Measurements from ENCODE around the gene CDK6. TPM values are rescaled to one million over a fixed set of nuclear protein-coding genes. Genes with fewer than 3 reads are reported as not detected.

Gene CDK6
- total RNA-seq, 1 donor from 2014 or later, result 6.0 TPM

GRCh38 chr7:92639966-92640365 is 196.4 kb downstream of the CDK6 start:
- H3K9me3 ChIP-seq (ENCODE audit: low read depth), result no peaks in the 10 kb centered on the region
- no peak overlapping the region for H3K9ac ChIP-seq
- H3K4me1 ChIP-seq, result peaks cover under 1% of the 10 kb centered on the region
- DNase-seq (ENCODE audit: low spot score), result no peak
- H4K20me1 ChIP-seq (ENCODE audit: low read depth), result no peaks in the 10 kb centered on the region
- Mint-ChIP-seq H3K36me3 (peaks cover 16% of the 10 kb centered on the region), H3K27me3 (ENCODE audit: insufficient read depth, low read depth) (no peaks in the 10 kb centered on the region), H3K4me3 (no peak overlapping the region), H3K9me3 (no peaks in the 10 kb centered on the region), H3K27ac (no peak overlapping the region), H3K4me1 (peaks cover 14% of the 10 kb centered on the region)
- no peak overlapping the region for H2AFZ ChIP-seq (replicated peaks)
- H3K27ac ChIP-seq, result no peak overlapping the region
- TF ChIP-seq CTCF (IDR thresholded peaks at IDR 0.05), result no peak
- TF ChIP-seq EZH2 (IDR thresholded peaks at IDR 0.05), result no peak
- TF ChIP-seq EZH2phosphoT487 (IDR thresholded peaks at IDR 0.05), result no peak
- H3K79me2 ChIP-seq (ENCODE audit: low read depth), result no peaks in the 10 kb centered on the region
- no peak overlapping the region for H3K4me3 ChIP-seq
- H3K4me2 ChIP-seq, result no peak overlapping the region
- no peaks in the 10 kb centered on the region for H3K36me3 ChIP-seq
- no peaks in the 10 kb centered on the region for H3K27me3 ChIP-seq
- no peaks in the 10 kb centered on the region for H3F3A ChIP-seq (ENCODE audit: low read depth)

DNA sequence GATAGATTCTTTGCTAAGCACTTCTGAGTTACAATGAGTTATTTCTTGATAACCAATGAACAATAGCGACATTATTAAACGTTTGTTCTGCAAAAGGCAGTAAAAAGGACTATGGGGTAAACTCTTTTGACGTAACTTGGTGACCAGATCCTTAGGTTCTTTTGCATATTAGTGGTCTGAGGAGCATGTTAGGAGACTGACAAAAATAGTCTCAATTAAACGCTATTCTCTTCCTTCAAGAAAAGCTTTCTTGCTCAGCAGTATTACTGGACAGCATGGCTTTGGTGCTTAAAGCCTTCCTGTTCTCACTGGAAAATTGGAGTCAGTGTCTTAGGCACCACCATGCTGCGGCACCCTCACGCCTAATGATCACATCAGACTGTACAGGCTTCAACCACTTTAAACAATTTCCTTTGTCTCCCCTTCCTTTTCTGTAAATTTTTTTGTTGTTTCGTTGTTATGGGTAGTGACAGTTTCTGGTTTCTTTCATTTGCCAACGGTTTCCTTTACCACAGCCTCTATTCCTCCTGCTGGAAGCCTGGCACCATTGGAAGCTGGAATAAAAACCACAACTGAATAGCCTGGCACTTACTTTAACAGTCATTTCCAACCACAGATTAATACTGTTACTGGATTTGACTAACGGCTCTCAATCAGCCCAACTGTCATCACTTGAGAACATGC is 197.0 kb downstream of the CDK6 start:
- no peaks in the 10 kb centered on the region for H3K79me2 ChIP-seq (ENCODE audit: low read depth)
- H3K27me3 Mint-ChIP-seq (ENCODE audit: insufficient read depth, low read depth), result no peaks in the 10 kb centered on the region
- H3K4me3 ChIP-seq, result no peak overlapping the region
- no peak overlapping the region for H3K4me3 Mint-ChIP-seq
- H3K36me3 ChIP-seq, result no peaks in the 10 kb centered on the region
- H2AFZ ChIP-seq (replicated peaks), result no peak overlapping the region
- no peaks in the 10 kb centered on the region for H3K27me3 ChIP-seq
- peaks cover 16% of the 10 kb centered on the region for H3K36me3 Mint-ChIP-seq
- no peak overlapping the region for H3K27ac Mint-ChIP-seq
- no peak overlapping the region for H3K4me2 ChIP-seq
- H3K4me1 ChIP-seq, result no peaks in the 10 kb centered on the region
- no peak for DNase-seq (ENCODE audit: low spot score)
- H3K9me3 ChIP-seq (ENCODE audit: low read depth), result no peaks in the 10 kb centered on the region
- peaks cover 15% of the 10 kb centered on the region for H3K4me1 Mint-ChIP-seq
- no peaks in the 10 kb centered on the region for H4K20me1 ChIP-seq (ENCODE audit: low read depth)
- no peaks in the 10 kb centered on the region for H3F3A ChIP-seq (ENCODE audit: low read depth)
- no peak overlapping the region for H3K9ac ChIP-seq
- TF ChIP-seq EZH2phosphoT487 (IDR thresholded peaks at IDR 0.05), result no peak
- no peak for TF ChIP-seq CTCF (IDR thresholded peaks at IDR 0.05)
- TF ChIP-seq EZH2 (IDR thresholded peaks at IDR 0.05), result no peak
- no peaks in the 10 kb centered on the region for H3K9me3 Mint-ChIP-seq
- no peak overlapping the region for H3K27ac ChIP-seq

DNA sequence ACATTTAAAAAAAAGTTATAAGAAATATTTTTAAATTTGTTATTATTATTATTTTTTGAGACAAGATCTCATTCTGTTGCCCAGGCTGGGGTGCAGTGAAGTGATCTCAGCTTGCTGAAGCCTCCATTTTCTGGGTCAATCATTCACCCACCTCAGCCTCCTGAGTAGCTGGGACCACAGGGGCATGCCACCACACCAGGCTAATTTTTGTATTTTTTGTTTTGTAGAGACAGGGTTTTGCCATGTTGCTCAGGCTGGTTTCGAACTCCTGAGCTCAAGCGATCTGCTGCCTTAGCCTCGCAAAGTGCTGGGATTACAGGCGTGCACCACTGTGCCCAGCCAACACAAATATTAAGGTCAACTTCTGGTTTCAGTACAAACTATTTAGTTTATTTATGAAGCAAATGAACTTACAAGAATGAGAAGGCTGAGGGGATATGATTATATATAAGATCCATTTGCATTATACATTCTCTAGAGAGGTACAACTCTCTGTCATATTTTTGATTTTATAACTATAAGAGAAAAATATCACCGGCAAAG is 200.3 kb downstream of the CDK6 start:
- Histone ChIP-seq H3K4me1 (no peaks in the 10 kb centered on the region), H3K36me3 (no peaks in the 10 kb centered on the region), H2AFZ (replicated peaks) (no peak overlapping the region), H4K20me1 (ENCODE audit: low read depth) (no peaks in the 10 kb centered on the region), H3K4me2 (no peak overlapping the region), H3K79me2 (ENCODE audit: low read depth) (no peaks in the 10 kb centered on the region), H3K9me3 (ENCODE audit: low read depth) (no peaks in the 10 kb centered on the region), H3K27ac (no peak overlapping the region), H3K4me3 (no peak overlapping the region), H3F3A (ENCODE audit: low read depth) (no peaks in the 10 kb centered on the region), H3K9ac (no peak overlapping the region), H3K27me3 (no peaks in the 10 kb centered on the region)
- peaks cover 27% of the 10 kb centered on the region for H3K4me1 Mint-ChIP-seq
- TF ChIP-seq EZH2 (IDR thresholded peaks at IDR 0.05) (no peak), CTCF (IDR thresholded peaks at IDR 0.05) (no peak), EZH2phosphoT487 (IDR thresholded peaks at IDR 0.05) (no peak)
- H3K36me3 Mint-ChIP-seq, result peaks cover 11% of the 10 kb centered on the region
- H3K4me3 Mint-ChIP-seq, result no peak overlapping the region
- H3K27me3 Mint-ChIP-seq (ENCODE audit: insufficient read depth, low read depth), result no peaks in the 10 kb centered on the region
- DNase-seq (ENCODE audit: low spot score), result no peak
- H3K9me3 Mint-ChIP-seq, result no peaks in the 10 kb centered on the region
- H3K27ac Mint-ChIP-seq, result no peak overlapping the region

Measured in neural progenitor cell (in vitro differentiated cells).